ENCODE results near the gene KCNJ4.
"Not testable (repeated sequence)": the region's sequence is repeated elsewhere in the genome, so short reads cannot be mapped to it uniquely, and the experiment has no call there.

DNA sequence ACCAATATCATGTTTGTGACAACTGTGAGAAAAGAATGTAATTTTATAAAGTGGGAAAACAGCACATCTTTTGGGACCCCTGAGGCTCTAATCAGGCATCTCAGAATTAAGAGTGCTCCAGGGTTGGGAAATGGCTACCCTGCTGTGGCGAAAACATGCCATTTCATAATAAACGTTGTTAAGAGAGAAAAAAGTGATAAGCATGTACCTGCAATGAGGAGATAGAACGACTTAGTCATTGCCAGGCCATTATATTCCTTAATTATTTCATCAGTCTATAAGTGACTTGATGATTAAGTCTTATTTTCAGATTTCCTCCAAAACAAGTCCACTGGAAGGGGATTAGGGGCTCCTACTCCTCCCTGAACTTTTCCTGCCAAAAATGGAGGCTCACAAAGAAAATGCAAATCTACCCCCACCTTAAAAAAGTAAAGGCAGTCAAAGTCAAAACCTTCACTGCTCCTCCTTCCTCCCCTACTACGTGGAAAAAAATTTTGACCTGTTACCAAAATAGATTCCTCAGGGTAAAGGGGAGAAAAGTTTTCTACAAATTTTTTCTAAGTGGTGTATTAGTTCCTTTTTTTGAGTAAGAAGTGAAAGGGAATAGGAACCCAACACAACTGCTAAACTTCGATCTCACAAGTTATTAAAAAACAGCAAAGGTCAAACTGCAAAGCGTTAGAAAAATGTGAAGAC, 59.9 kb downstream of the KCNJ4 start:
- TF ChIP-seq, protein P1, sequence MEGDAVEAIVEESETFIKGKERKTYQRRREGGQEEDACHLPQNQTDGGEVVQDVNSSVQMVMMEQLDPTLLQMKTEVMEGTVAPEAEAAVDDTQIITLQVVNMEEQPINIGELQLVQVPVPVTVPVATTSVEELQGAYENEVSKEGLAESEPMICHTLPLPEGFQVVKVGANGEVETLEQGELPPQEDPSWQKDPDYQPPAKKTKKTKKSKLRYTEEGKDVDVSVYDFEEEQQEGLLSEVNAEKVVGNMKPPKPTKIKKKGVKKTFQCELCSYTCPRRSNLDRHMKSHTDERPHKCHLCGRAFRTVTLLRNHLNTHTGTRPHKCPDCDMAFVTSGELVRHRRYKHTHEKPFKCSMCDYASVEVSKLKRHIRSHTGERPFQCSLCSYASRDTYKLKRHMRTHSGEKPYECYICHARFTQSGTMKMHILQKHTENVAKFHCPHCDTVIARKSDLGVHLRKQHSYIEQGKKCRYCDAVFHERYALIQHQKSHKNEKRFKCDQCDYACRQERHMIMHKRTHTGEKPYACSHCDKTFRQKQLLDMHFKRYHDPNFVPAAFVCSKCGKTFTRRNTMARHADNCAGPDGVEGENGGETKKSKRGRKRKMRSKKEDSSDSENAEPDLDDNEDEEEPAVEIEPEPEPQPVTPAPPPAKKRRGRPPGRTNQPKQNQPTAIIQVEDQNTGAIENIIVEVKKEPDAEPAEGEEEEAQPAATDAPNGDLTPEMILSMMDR (IDR thresholded peaks at IDR 0.05 in 2 of 3, conservative IDR thresholded peaks at IDR 0.05 in 1 of 3; ENCODE audit: control insufficient read depth in 2 of 3, extremely low read depth in 1 of 3, insufficient read depth in 1 of 3, low read depth in 3 of 3, low read length in 3 of 3), result not testable (repeated sequence)
- not testable (repeated sequence) for TF ChIP-seq SP1 (IDR thresholded peaks at IDR 0.05; ENCODE audit: low read depth, low read length); SUZ12 (IDR thresholded peaks at IDR 0.05; ENCODE audit: unreplicated experiment); POLR2A (IDR thresholded peaks at IDR 0.05; ENCODE audit: low read depth, low read length); CHD4 (IDR thresholded peaks at IDR 0.05); ZNF217 (IDR thresholded peaks at IDR 0.05)
